ENCODE measurements around the gene COQ2. TPM values are rescaled to one million over a fixed set of nuclear protein-coding genes. Genes with fewer than 3 reads are reported as not detected.

The COQ2 gene
- total RNA-seq, 3 donors from 2014 or later = 13.3 to 16.4 (median 15.0) TPM

GRCh38 chr4:83224502-83225197 is 59.9 kb downstream of the COQ2 start:
- no peak for DNase-seq
- Mint-ChIP-seq H3K4me3 (no peak overlapping the region), H3K9me3 (no peaks in the 10 kb centered on the region), H3K27me3 (ENCODE audit: low read depth) (no peaks in the 10 kb centered on the region), H3K36me3 (ENCODE audit: insufficient read depth) (no peaks in the 10 kb centered on the region), H3K4me1 (ENCODE audit: low read depth) (peaks cover 46% of the 10 kb centered on the region)
- ATAC-seq = no peak

GRCh38 chr4:83223781-83224180 is 60.8 kb downstream of the COQ2 start:
- H3K36me3 Mint-ChIP-seq (ENCODE audit: insufficient read depth) = no peaks in the 10 kb centered on the region
- no peak overlapping the region for H3K4me3 Mint-ChIP-seq
- H3K27me3 Mint-ChIP-seq (ENCODE audit: low read depth) = no peaks in the 10 kb centered on the region
- H3K4me1 Mint-ChIP-seq (ENCODE audit: low read depth) = peaks cover 55% of the 10 kb centered on the region
- DNase-seq = no peak
- no peak for ATAC-seq
- no peaks in the 10 kb centered on the region for H3K9me3 Mint-ChIP-seq

GRCh38 chr4:83221897-83222441 is 62.6 kb downstream of the COQ2 start:
- H3K27me3 Mint-ChIP-seq (ENCODE audit: low read depth) = no peaks in the 10 kb centered on the region
- H3K9me3 Mint-ChIP-seq = no peaks in the 10 kb centered on the region
- H3K36me3 Mint-ChIP-seq (ENCODE audit: insufficient read depth) = no peaks in the 10 kb centered on the region
- peaks cover 71% of the 10 kb centered on the region for H3K4me1 Mint-ChIP-seq (ENCODE audit: low read depth)
- ATAC-seq (no peak), DNase-seq (no peak)
- no peak overlapping the region for H3K4me3 Mint-ChIP-seq

GRCh38 chr4:83219344-83220331 is 65.0 kb downstream of the COQ2 start:
- peaks cover 82% of the 10 kb centered on the region for H3K4me1 Mint-ChIP-seq (ENCODE audit: low read depth)
- no peaks in the 10 kb centered on the region for H3K36me3 Mint-ChIP-seq (ENCODE audit: insufficient read depth)
- no peaks in the 10 kb centered on the region for H3K9me3 Mint-ChIP-seq
- ATAC-seq = peak; percentile 62 to 66
- peak; percentile 51 for DNase-seq
- H3K4me3 Mint-ChIP-seq = peak overlapping the region; percentile 78
- H3K27me3 Mint-ChIP-seq (ENCODE audit: low read depth) = no peaks in the 10 kb centered on the region

- Mint-ChIP-seq H3K4me1 (ENCODE audit: low read depth) (peaks cover 83% of the 10 kb centered on the region), H3K9me3 (no peaks in the 10 kb centered on the region), H3K4me3 (peak overlapping the region; percentile 44), H3K27me3 (ENCODE audit: low read depth) (no peaks in the 10 kb centered on the region), H3K36me3 (ENCODE audit: insufficient read depth) (no peaks in the 10 kb centered on the region)
- ATAC-seq (peak; percentile 80 to 86), DNase-seq (peak; percentile 47)
These were observed 66.7 kb downstream of the COQ2 start for GRCh38 chr4:83217721-83218522.

- Mint-ChIP-seq H3K27me3 (ENCODE audit: low read depth) (no peaks in the 10 kb centered on the region), H3K36me3 (ENCODE audit: insufficient read depth) (no peaks in the 10 kb centered on the region), H3K4me3 (peak overlapping the region; percentile 44), H3K4me1 (ENCODE audit: low read depth) (peaks cover 91% of the 10 kb centered on the region), H3K9me3 (no peaks in the 10 kb centered on the region)
- no peak for ATAC-seq
- DNase-seq = no peak
These were observed 67.5 kb downstream of the COQ2 start for GRCh38 chr4:83216959-83217683.

GRCh38 chr4:83214079-83214478 is 70.5 kb downstream of the COQ2 start:
- no peak for DNase-seq
- Mint-ChIP-seq H3K4me3 (no peak overlapping the region), H3K27me3 (ENCODE audit: low read depth) (no peaks in the 10 kb centered on the region), H3K9me3 (no peaks in the 10 kb centered on the region), H3K36me3 (ENCODE audit: insufficient read depth) (no peaks in the 10 kb centered on the region), H3K4me1 (ENCODE audit: low read depth) (peaks cover 92% of the 10 kb centered on the region)
- no peak for ATAC-seq

Other genes with a start within 250 kb of the COQ2 start
- gene COPS4, start 249.6 kb downstream of the COQ2 start, total RNA-seq = 10 to 100 TPM; 40.7 to 43.1 (median 41.2) TPM
- gene PLAC8, start 170.1 kb downstream of the COQ2 start, total RNA-seq = 10 to 100 TPM; 11.8 to 14.9 (median 14.3) TPM
- 1 to 10 TPM; 4.2 to 5.6 (median 5.0) TPM for gene HPSE, start 50.0 kb upstream of the COQ2 start, total RNA-seq
- 10 to 100 TPM; 13.5 to 14.2 (median 13.7) TPM for gene HELQ, start 171.0 kb upstream of the COQ2 start, total RNA-seq
- 100 to 1,000 TPM; 109 to 118 (median 111) TPM for gene MRPS18C, start 171.3 kb upstream of the COQ2 start, total RNA-seq
- 1 to 10 TPM; 6.2 to 9.6 (median 8.6) TPM for gene ABRAXAS1, start 200.3 kb upstream of the COQ2 start, total RNA-seq

Measured in activated T-cell treated with anti-CD3 and anti-CD28 coated beads, Interleukin-2, amount 50 U/mL, for 4 hours (primary cell).